ENCODE measurements around the gene BDH2. TPM values are rescaled to one million over a fixed set of nuclear protein-coding genes. Genes with fewer than 3 reads are reported as not detected.
A peak's percentile ranks its signal among the peaks of the same experiment; 100 is the strongest.

The BDH2 gene
- total and polyA plus RNA-seq, 2 donors, result 80.2 to 81.6 TPM

DNA sequence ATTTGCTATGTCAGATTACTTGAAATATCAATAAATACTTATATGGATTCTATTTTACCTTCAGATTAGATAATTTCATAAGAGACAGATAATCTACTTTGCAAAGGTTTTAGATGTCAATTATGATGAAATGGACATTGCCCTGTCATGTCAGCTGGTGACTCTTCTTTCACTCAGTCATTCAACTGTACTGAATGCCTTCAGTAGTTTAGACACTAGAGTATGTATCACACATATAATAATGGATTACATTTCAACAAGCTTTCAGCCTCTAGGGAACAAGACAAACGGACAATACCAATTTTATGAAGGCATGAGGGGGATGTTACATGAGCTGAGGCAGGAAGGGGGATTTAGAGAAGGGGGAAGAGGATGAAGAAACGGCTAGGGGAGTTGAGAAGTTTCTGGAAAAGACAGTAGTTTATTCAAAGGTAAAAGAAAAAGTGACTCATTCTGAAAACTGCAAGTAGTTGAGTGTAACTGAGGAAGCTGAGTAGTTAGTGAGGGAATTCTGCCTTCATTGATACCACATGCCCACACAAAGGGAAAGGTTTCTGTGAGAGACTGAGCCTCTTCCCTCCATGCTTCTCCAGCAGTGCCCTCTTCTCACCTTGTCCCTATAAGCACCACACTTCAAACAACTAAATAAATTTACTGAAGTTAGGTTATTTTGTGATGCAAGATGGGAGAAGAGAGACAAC lies 48.7 kb downstream of the BDH2 start:
- Histone ChIP-seq H3K36me3 (ENCODE audit: control insufficient read depth in 2 of 2, insufficient read depth in 2 of 2, low read length in 1 of 2) (peaks cover 0 to 10% of the 10 kb centered on the region in 2 donors), H3K4me3 (ENCODE audit: low read length in 2 of 2) (no peak overlapping the region), H3K27me3 (ENCODE audit: control insufficient read depth in 2 of 2, insufficient read depth in 1 of 2, low read length in 1 of 2) (no peaks in the 10 kb centered on the region), H3K27ac (ENCODE audit: low read depth in 1 of 2, low read length in 1 of 2) (no peak overlapping the region), H3K4me1 (ENCODE audit: control insufficient read depth in 2 of 2, insufficient read depth in 2 of 2, low read length in 2 of 2) (no peaks in the 10 kb centered on the region), H3K9me3 (ENCODE audit: control insufficient read depth in 2 of 2, insufficient read depth in 1 of 2, low read length in 1 of 2) (no peaks in the 10 kb centered on the region)
- no peak for DNase-seq (ENCODE audit: low read depth in 6 of 9, low spot score in 9 of 9)
- 90% methylated on average over 2 of the region's 2 CpGs for WGBS

- H3K27me3 ChIP-seq (ENCODE audit: control insufficient read depth in 2 of 2, insufficient read depth in 1 of 2, low read length in 1 of 2), result no peaks in the 10 kb centered on the region
Measured at GRCh38 chr4:103046416-103047290, 53.0 kb downstream of the BDH2 start.

GRCh38 chr4:103044183-103044582 lies 55.5 kb downstream of the BDH2 start:
- 98% methylated on average over 2 of the region's 2 CpGs for WGBS
- DNase-seq (ENCODE audit: low read depth in 6 of 9, low spot score in 9 of 9), result no peak
- H3K27me3 ChIP-seq (ENCODE audit: control insufficient read depth in 2 of 2, insufficient read depth in 1 of 2, low read length in 1 of 2), result no peaks in the 10 kb centered on the region

More at GRCh38 chr4:103046416-103047290, 53.0 kb downstream of the BDH2 start:
- H3K9me3 ChIP-seq (ENCODE audit: control insufficient read depth in 2 of 2, insufficient read depth in 1 of 2, low read length in 1 of 2), result no peaks in the 10 kb centered on the region
- peak; percentile 8 to 72 (median 32) for DNase-seq (ENCODE audit: low read depth in 6 of 9, low spot score in 9 of 9)
- peaks cover 0 to 13% of the 10 kb centered on the region in 2 donors for H3K36me3 ChIP-seq (ENCODE audit: control insufficient read depth in 2 of 2, insufficient read depth in 2 of 2, low read length in 1 of 2)
- H3K4me1 ChIP-seq (ENCODE audit: control insufficient read depth in 2 of 2, insufficient read depth in 2 of 2, low read length in 2 of 2), result no peaks in the 10 kb centered on the region
- WGBS, result 68% methylated on average over 5 of the region's 5 CpGs
- no peak overlapping the region for H3K27ac ChIP-seq (ENCODE audit: low read depth in 1 of 2, low read length in 1 of 2)
- no peak overlapping the region for H3K4me3 ChIP-seq (ENCODE audit: low read length in 2 of 2)

GRCh38 chr4:103036169-103036568 lies 63.5 kb downstream of the BDH2 start:
- over 99% methylated on average over 2 of the region's 2 CpGs for WGBS
- no peak for DNase-seq (ENCODE audit: low read depth in 6 of 9, low spot score in 9 of 9)
- Histone ChIP-seq H3K36me3 (ENCODE audit: control insufficient read depth in 2 of 2, insufficient read depth in 2 of 2, low read length in 1 of 2) (no peaks in the 10 kb centered on the region), H3K27me3 (ENCODE audit: control insufficient read depth in 2 of 2, insufficient read depth in 1 of 2, low read length in 1 of 2) (no peaks in the 10 kb centered on the region), H3K27ac (ENCODE audit: low read depth in 1 of 2, low read length in 1 of 2) (no peak overlapping the region), H3K9me3 (ENCODE audit: control insufficient read depth in 2 of 2, insufficient read depth in 1 of 2, low read length in 1 of 2) (no peaks in the 10 kb centered on the region), H3K4me3 (ENCODE audit: low read length in 2 of 2) (no peak overlapping the region), H3K4me1 (ENCODE audit: control insufficient read depth in 2 of 2, insufficient read depth in 2 of 2, low read length in 2 of 2) (no peaks in the 10 kb centered on the region)

More at GRCh38 chr4:103044183-103044582, 55.5 kb downstream of the BDH2 start:
- no peaks in the 10 kb centered on the region for H3K9me3 ChIP-seq (ENCODE audit: control insufficient read depth in 2 of 2, insufficient read depth in 1 of 2, low read length in 1 of 2)
- H3K36me3 ChIP-seq (ENCODE audit: control insufficient read depth in 2 of 2, insufficient read depth in 2 of 2, low read length in 1 of 2), result peaks cover 0 to 13% of the 10 kb centered on the region in 2 donors
- no peaks in the 10 kb centered on the region for H3K4me1 ChIP-seq (ENCODE audit: control insufficient read depth in 2 of 2, insufficient read depth in 2 of 2, low read length in 2 of 2)
- H3K27ac ChIP-seq (ENCODE audit: low read depth in 1 of 2, low read length in 1 of 2), result no peak overlapping the region
- no peak overlapping the region for H3K4me3 ChIP-seq (ENCODE audit: low read length in 2 of 2)

- 87% methylated on average over 2 of the region's 2 CpGs for WGBS
- Histone ChIP-seq H3K36me3 (ENCODE audit: control insufficient read depth in 2 of 2, insufficient read depth in 2 of 2, low read length in 1 of 2) (no peaks in the 10 kb centered on the region), H3K9me3 (ENCODE audit: control insufficient read depth in 2 of 2, insufficient read depth in 1 of 2, low read length in 1 of 2) (no peaks in the 10 kb centered on the region), H3K4me1 (ENCODE audit: control insufficient read depth in 2 of 2, insufficient read depth in 2 of 2, low read length in 2 of 2) (no peaks in the 10 kb centered on the region), H3K27me3 (ENCODE audit: control insufficient read depth in 2 of 2, insufficient read depth in 1 of 2, low read length in 1 of 2) (no peaks in the 10 kb centered on the region), H3K27ac (ENCODE audit: low read depth in 1 of 2, low read length in 1 of 2) (no peak overlapping the region), H3K4me3 (ENCODE audit: low read length in 2 of 2) (no peak overlapping the region)
- peak in 2 of 9 donors; percentile 32 to 39 for DNase-seq (ENCODE audit: low read depth in 6 of 9, low spot score in 9 of 9)
Measured at GRCh38 chr4:103032574-103032973, 67.1 kb downstream of the BDH2 start.

DNA sequence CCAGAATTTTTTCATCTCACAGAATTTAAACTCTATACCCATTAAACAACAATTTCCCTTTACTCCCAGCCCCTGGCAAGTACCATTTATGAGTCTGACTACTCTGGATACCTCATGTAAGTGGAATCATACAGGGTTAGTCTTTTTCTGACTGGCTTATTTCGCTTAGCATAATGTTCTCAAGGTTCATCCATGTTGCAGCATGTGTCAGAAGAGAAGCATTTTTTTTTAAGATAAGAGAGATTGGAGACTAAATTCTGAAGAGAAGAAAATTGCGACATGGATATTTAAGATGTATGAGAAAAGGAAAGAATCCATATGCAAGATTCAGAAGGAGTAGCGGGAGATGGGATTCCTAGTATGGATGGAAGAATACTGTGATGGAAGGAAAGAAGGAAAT lies 68.8 kb downstream of the BDH2 start:
- H3K4me3 ChIP-seq (ENCODE audit: low read length in 2 of 2), result no peak overlapping the region
- H3K27me3 ChIP-seq (ENCODE audit: control insufficient read depth in 2 of 2, insufficient read depth in 1 of 2, low read length in 1 of 2), result no peaks in the 10 kb centered on the region
- no peak for DNase-seq (ENCODE audit: low read depth in 6 of 9, low spot score in 9 of 9)
- 97% methylated on average over 3 of the region's 3 CpGs for WGBS
- no peaks in the 10 kb centered on the region for H3K9me3 ChIP-seq (ENCODE audit: control insufficient read depth in 2 of 2, insufficient read depth in 1 of 2, low read length in 1 of 2)
- H3K36me3 ChIP-seq (ENCODE audit: control insufficient read depth in 2 of 2, insufficient read depth in 2 of 2, low read length in 1 of 2), result no peaks in the 10 kb centered on the region
- no peaks in the 10 kb centered on the region for H3K4me1 ChIP-seq (ENCODE audit: control insufficient read depth in 2 of 2, insufficient read depth in 2 of 2, low read length in 2 of 2)
- H3K27ac ChIP-seq (ENCODE audit: low read depth in 1 of 2, low read length in 1 of 2), result no peak overlapping the region

- Histone ChIP-seq H3K36me3 (ENCODE audit: control insufficient read depth in 2 of 2, insufficient read depth in 2 of 2, low read length in 1 of 2) (no peaks in the 10 kb centered on the region), H3K4me1 (ENCODE audit: control insufficient read depth in 2 of 2, insufficient read depth in 2 of 2, low read length in 2 of 2) (no peaks in the 10 kb centered on the region), H3K4me3 (ENCODE audit: low read length in 2 of 2) (no peak overlapping the region), H3K27ac (ENCODE audit: low read depth in 1 of 2, low read length in 1 of 2) (no peak overlapping the region), H3K27me3 (ENCODE audit: control insufficient read depth in 2 of 2, insufficient read depth in 1 of 2, low read length in 1 of 2) (no peaks in the 10 kb centered on the region), H3K9me3 (ENCODE audit: control insufficient read depth in 2 of 2, insufficient read depth in 1 of 2, low read length in 1 of 2) (no peaks in the 10 kb centered on the region)
- no peak for DNase-seq (ENCODE audit: low read depth in 6 of 9, low spot score in 9 of 9)
- WGBS, result 100% methylated on average over 1 of the region's 1 CpG
Measured at GRCh38 chr4:103029300-103029699, 70.3 kb downstream of the BDH2 start.

All from thymus (tissue), 11 donors.